HG02571 (cell line): ENCODE data around the gene ALOX12.
"Not testable (repeated sequence)": the region's sequence is repeated elsewhere in the genome, so short reads cannot be mapped to it uniquely, and the experiment has no call there.

Experiments used
- ATAC-seq: cut with Tn5 transposase; IDR thresholded peaks from one replicate; pipeline ENCODE4 v1.9.1; 2021; ENCODE audit warnings: mild to moderate bottlenecking, moderate library complexity; ENCODE audit not compliant: unreplicated experiment

Gene ALOX12

DNA sequence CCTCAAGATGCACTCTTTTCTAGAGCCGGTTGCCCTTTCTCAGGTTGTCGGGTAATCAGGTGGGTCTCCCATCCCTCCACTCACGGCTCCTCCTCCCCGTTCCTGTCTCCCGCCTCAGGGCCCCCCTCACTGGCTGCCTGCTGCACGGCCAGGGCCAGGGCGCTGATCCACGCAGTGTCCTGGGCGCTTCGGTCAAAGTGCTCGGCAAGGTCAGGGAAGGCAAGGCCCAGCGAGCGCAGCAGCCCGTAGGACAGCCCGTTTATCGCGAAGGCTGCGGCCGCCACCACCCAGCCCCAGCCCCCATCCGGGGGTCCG lies 47.3 kb downstream of the ALOX12 start:
- ATAC-seq, result no peak

DNA sequence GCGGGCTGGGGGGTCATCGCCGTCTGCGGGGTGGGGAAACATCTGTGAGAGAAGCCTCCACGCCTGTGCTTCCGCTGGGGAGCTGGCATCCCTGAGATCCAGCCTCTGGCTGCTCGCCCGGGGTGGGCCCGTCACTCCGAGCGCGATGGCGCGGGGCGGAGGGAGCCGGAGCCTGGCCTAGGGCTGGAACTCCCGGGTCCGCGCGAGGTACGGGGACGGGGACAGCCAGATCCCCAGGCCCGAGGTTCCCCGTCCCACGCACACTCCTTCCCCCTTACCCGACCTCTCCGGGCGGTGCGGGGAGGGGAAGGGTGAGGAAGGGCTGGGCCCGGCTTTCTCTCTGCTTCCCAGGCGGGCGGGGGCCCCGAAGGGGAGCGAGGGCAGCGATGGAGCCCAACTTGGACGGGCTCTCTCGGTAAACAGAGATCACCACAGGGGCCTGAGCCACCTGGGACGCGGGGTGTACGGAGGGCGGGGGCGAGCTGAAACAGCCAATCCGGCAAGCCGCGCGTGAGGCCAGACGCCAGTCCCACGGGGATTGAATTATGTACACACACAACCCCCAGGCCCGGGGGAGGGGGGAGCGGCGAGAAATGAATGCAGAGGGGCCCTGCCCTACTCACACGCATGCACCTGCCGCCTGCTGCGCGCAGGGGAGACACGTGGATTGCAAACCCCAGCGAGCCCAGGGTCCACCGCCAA lies 47.8 kb downstream of the ALOX12 start, which contains the start of gene SLC16A11:
TSS of gene SLC16A11 (minus strand) at position 596 of the 702 bp plus-strand sequence. CDS start at position 17, 579 bp downstream.
- ATAC-seq, result no peak

DNA sequence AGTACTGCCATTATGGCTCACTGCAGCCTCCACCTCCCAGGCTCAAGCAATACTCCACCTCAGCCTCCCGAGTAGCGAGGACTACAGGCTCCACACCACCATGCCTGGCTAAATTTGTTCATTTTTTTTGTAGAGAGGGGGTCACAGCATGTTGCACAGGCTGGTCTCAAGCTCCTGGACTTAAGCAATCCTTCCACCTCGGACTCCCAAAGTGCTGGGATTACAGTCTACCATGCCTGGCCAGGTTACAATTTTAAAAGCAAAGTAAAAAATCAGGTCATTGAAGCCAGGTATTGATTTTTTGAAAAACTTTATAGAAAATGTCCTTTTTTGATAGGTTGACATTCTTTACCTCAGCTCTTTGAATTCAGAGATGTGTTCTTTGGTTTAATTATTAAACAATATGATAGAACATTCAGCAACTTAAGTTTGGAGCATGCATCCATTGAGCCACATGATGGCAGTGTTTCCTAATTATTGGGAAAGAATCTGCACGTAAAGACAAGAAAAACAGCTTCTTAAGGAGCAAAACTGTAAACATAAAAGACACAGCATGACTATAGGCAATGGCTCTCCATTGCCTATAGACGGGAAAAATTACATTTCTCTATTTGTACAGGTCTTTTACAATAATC lies 49.8 kb downstream of the ALOX12 start:
- ATAC-seq, result no peak

DNA sequence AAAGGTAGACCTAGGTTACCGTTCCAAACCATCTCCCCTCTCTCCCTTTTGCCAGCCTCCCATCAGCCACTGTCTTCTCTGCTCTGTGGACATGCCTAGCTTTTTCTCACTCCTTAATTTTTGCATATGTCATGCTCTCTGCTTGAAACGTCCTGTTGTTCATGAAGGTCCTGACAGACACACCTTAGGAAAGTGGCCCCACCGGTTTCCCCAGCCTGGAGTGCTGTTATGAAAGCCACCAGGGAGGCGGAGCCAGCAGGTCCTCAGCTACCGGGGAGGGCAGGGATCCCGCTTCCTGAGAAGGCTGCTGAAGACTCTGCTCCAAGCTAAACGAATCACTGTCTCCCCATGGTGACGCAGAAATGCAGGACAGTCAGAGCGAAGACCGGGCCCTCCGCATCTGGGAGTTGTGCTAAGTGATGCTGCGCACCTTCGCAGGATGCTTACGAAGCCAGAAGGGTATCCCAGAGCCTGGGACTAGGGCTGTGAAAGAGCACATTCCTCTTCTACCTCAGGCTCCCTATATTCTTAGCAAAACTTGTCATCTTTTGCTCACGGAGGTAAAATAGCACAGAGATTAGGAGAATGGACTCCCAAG lies 50.4 kb downstream of the ALOX12 start:
- no peak for ATAC-seq

DNA sequence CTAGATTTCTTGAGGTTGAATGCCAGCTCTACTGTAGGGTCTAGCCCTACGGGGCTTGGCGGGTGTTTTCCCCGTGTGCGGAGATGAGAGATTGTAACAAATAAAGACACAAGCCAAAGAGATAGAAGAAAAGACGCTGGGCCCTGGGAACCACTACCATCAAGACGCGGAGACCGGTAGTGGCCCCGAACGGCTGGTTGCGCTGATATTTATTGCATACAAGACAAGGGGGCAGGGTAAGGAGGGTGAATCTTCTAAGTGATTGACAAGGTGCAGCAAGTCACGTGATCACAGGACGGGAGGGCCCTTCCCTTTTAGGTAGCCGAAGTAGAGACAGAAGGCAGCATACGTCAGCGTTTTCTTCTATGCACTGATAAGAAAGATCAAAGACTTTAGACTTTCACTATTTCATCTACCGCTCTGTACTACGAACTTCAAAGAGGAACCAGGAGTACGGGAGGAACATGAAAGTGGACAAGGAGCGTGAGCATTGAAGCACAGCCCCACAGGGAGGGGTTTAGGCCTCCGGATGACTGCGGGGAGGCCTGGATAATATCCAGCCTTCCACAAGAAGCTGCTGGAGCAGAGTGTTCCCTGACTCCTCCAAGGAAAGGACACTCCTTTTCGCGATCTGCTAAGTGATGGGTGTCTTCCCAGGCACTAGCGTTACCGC lies 51.0 kb downstream of the ALOX12 start:
- not testable (repeated sequence) for ATAC-seq

DNA sequence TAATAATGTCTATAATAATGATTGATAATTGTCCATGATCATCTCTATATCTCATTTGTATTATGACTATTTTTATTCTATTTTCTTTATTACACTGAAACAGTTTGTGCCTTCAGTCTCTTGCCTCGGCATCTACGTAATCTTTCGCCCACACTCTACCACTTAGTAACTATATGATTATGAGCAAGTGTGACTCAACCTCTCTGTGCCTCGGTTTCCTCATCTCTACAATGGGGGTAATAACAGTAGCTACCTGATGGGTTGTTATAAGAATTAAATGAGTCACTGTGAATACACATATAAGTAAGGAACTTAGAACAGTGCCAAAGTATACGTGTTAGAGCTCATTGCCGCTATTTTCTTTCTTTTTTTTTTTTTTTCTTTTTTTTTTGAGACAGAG lies 51.7 kb downstream of the ALOX12 start:
- ATAC-seq, result no peak

DNA sequence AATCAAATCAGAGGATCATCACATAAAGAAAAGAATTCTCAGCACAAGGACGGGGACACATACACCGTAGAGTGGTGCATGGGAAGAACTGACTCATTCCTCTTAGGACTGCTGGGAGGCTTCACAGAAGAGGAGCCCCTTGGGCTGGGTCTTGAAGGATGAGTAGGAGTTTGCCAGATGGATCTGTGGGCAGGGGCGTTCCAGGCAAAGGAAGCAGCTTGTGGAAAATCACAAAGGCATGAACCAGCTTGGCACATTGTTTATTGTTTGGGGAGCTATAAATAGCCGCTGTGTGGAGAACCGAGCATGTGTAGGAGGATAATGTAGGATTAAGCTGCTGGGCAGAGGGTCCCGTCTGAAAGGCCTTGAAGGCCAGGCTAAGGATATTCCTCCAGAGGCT lies 53.1 kb downstream of the ALOX12 start:
- no peak for ATAC-seq

DNA sequence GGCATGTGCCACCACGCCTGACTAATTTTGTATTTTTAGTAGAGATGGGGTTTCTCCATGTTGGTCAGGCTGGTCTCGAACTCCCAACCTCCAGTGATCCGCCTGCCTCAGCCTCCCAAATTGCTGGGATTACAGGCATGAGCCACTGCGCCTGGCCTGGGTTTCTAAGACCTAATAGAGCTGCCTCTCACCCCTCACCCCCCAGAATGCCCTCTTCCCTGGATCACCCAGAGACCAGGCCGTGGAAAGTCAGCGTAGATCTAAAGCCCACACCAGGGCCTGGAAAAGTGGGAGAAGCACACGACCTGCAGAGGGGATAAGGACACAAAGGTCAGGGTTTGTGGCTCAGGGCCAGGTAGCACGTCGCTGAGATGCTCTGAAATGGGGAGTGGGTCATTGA lies 54.7 kb downstream of the ALOX12 start:
- not testable (repeated sequence) for ATAC-seq

DNA sequence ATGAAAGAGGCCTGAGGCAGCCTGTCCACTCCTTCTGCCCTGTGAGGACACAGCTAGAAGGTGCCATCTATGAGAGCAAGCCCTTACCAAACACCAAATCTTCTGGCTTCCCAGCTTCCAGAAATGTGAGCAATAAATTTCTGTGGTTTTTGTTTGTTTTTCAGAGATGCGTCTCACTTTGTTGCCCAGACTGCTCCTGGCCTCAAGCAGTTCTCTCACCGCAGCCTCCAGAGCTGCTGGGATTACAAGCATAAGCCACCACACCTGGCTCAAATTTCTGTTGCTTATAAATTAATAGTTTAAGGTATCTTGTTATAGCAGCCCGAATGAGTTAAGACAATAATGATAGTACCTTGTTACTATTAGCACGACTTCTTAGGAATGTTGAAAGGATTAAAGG lies 60.5 kb downstream of the ALOX12 start:
- ATAC-seq, result no peak

DNA sequence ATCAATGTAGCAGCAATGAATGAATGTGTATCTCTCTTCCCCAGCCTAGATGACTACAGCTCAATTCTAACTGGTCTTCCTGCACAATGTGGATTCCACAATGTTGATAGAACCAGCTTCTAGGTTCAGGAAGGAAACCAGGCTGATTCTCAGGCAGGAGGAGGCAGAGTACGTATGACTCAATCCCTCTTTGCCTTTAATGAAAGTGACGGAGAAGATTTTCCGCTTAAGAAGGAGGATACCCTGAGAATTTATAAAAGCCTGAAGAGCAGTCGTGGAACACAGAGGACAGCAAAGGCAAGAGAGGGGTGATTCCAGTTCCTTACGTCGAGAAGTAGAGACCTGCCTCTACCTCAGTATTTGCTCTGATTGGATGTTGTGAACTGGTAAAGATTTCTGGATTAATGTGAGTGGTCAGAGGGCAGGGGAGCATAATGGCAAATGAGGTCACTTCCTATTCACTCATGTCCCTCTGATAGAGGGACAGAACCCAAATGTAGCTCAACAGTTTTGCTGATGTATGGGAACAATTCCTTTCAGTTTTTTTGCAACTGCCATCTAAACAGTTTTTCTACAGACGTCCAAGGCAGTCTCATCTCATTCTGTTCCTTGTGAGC lies 63.1 kb downstream of the ALOX12 start:
- ATAC-seq, result no peak
